ENCODE measurements around the gene SLC4A7.
"Not testable (repeated sequence)": the region's sequence is repeated elsewhere in the genome, so short reads cannot be mapped to it uniquely, and the experiment has no call there.

Gene SLC4A7

GRCh38 chr3:27357665-27358258 is 126.4 kb downstream of the SLC4A7 start:
- DNase-seq, result no peak

GRCh38 chr3:27356976-27357375 is 127.2 kb downstream of the SLC4A7 start:
- no peak for DNase-seq

GRCh38 chr3:27354588-27355203 is 129.5 kb downstream of the SLC4A7 start:
- no peak for DNase-seq

GRCh38 chr3:27354161-27354560 is 130.0 kb downstream of the SLC4A7 start:
- no peak for DNase-seq

GRCh38 chr3:27353221-27353620 is 131.0 kb downstream of the SLC4A7 start:
- no peak for DNase-seq

- no peak for DNase-seq
Observed at GRCh38 chr3:27352047-27352446, 132.1 kb downstream of the SLC4A7 start.

- DNase-seq, result no peak
Observed at GRCh38 chr3:27349832-27350231, 134.4 kb downstream of the SLC4A7 start.

- DNase-seq, result no peak
Observed at GRCh38 chr3:27345959-27346865, 138.0 kb downstream of the SLC4A7 start.

- no peak for DNase-seq
Observed at GRCh38 chr3:27345493-27345892, 138.7 kb downstream of the SLC4A7 start.

GRCh38 chr3:27345045-27345444 is 139.1 kb downstream of the SLC4A7 start:
- no peak for DNase-seq

GRCh38 chr3:27344192-27344591 is 140.0 kb downstream of the SLC4A7 start:
- no peak for DNase-seq

- DNase-seq, result no peak
Observed at GRCh38 chr3:27342267-27342666, 141.9 kb downstream of the SLC4A7 start.

- DNase-seq, result no peak
Observed at GRCh38 chr3:27340534-27340933, 143.7 kb downstream of the SLC4A7 start.

GRCh38 chr3:27335571-27335970 is 148.6 kb downstream of the SLC4A7 start:
- DNase-seq, result no peak

- no peak for DNase-seq
Observed at GRCh38 chr3:27333843-27334242, 150.3 kb downstream of the SLC4A7 start.

- DNase-seq, result not testable (repeated sequence)
Observed at GRCh38 chr3:27328982-27329762, 155.0 kb downstream of the SLC4A7 start.

- DNase-seq, result peak; percentile 59
Observed at GRCh38 chr3:27326629-27327545, 157.3 kb downstream of the SLC4A7 start.

GRCh38 chr3:27326202-27326601 is 158.0 kb downstream of the SLC4A7 start:
- no peak for DNase-seq

GRCh38 chr3:27325419-27325818 is 158.8 kb downstream of the SLC4A7 start:
- no peak for DNase-seq

GRCh38 chr3:27324686-27325085 is 159.5 kb downstream of the SLC4A7 start:
- DNase-seq, result peak; percentile 70

- DNase-seq, result no peak
Observed at GRCh38 chr3:27323087-27323570, 161.1 kb downstream of the SLC4A7 start.
